CD8-positive, alpha-beta memory T cell (primary cell): ENCODE measurements around the gene FAM216A. TPM values are rescaled to one million over a fixed set of nuclear protein-coding genes. Genes with fewer than 3 reads are reported as not detected.

Experiments
- CTCF ChIA-PET: fragments of 350-600 bp; sonication (Branson Sonifier 250); formaldehyde crosslinking; loops from one replicate; lab custom pipeline; 2021; ENCODE audit warnings: antibody characterized with exemption; lab: Charles Lee
- POLR2A ChIA-PET: fragments of 350-600 bp; sonication (Branson Sonifier 250); formaldehyde crosslinking; loops from one replicate; lab custom pipeline; 2021; ENCODE audit warnings: antibody characterized with exemption; lab: Charles Lee
- DNase-seq, 5 donors: peaks; one replicate each; pipeline versions ENCODE4 v3.0.0 to v3.0.0-alpha.2; 2020 to 2022; ENCODE audit warnings: mixed read lengths in 1 of 5
- H3K27ac ChIP-seq: one replicate; pipeline ENCODE4 v1.7.0; 2013; ENCODE audit warnings: low read depth, mild to moderate bottlenecking, low read length, moderate library complexity
- H3K27me3 ChIP-seq: 2 replicates; pipeline ENCODE4 v1.7.0; 2013; ENCODE audit warnings: low read length, mild to moderate bottlenecking; ENCODE audit not compliant: insufficient read depth, poor library complexity, severe bottlenecking
- H3K36me3 ChIP-seq: 2 replicates; pipeline ENCODE4 v1.7.0; 2013; ENCODE audit warnings: mild to moderate bottlenecking, low read length, moderate library complexity; ENCODE audit not compliant: insufficient read depth
- H3K4me1 ChIP-seq: 2 replicates; pipeline ENCODE4 v1.7.0; 2013; ENCODE audit warnings: mild to moderate bottlenecking, low read length, moderate library complexity; ENCODE audit not compliant: insufficient read depth
- H3K4me3 ChIP-seq: 2 replicates; pipeline ENCODE4 v1.7.0; 2013; ENCODE audit warnings: mild to moderate bottlenecking, low read length
- H3K9me3 ChIP-seq: 2 replicates; pipeline ENCODE4 v1.7.0; 2013; ENCODE audit warnings: mild to moderate bottlenecking, low read length
- H3K27ac Mint-ChIP-seq, 8 donors: one replicate each; pipeline ENCODE4 v1.8.0; 2020 to 2021; ENCODE audit warnings: mixed read lengths in 8 of 8, mild to moderate bottlenecking in 6 of 8, inconsistent platforms in 3 of 8, moderate library complexity in 3 of 8
- H3K27me3 Mint-ChIP-seq, 2 donors: one replicate each; pipeline ENCODE4 v1.8.0; 2020 to 2021; ENCODE audit warnings: mixed read lengths in 2 of 2, mild to moderate bottlenecking in 1 of 2, moderate library complexity in 1 of 2
- H3K36me3 Mint-ChIP-seq, 3 donors: one replicate each; pipeline ENCODE4 v1.8.0; 2020 to 2021; ENCODE audit warnings: mixed read lengths in 3 of 3, inconsistent platforms in 1 of 3, mild to moderate bottlenecking in 1 of 3
- H3K4me1 Mint-ChIP-seq, 3 donors: one replicate each; pipeline ENCODE4 v1.8.0; 2020 to 2021; ENCODE audit warnings: mixed read lengths in 3 of 3, inconsistent platforms in 1 of 3, mild to moderate bottlenecking in 1 of 3
- H3K4me3 Mint-ChIP-seq, 7 donors: one replicate each; pipeline ENCODE4 v1.8.0; 2020 to 2021; ENCODE audit warnings: mixed read lengths in 7 of 7, mild to moderate bottlenecking in 6 of 7, moderate library complexity in 4 of 7, inconsistent platforms in 2 of 7
- H3K9me3 Mint-ChIP-seq, 5 donors: one replicate each; pipeline ENCODE4 v1.8.0; 2020 to 2022; ENCODE audit warnings: mixed read lengths in 5 of 5, mild to moderate bottlenecking in 3 of 5, moderate library complexity in 2 of 5, inconsistent platforms in 1 of 5
- polyA plus RNA-seq: library from polyadenylated mRNA; unstranded; fragments of 300-500 nt; fragmentation: Illumina TruSeq; gene quantifications from one replicate; pipeline ENCODE4 v1.2.3, GENCODE V29; 2021
- total RNA-seq, 2 experiments: library from RNA; stranded (reverse); gene quantifications; one replicate each; pipeline ENCODE4 v1.2.3, GENCODE V29; 2021

FAM216A gene
- total and polyA plus RNA-seq, 3 experiments from 2014 or later = 9.8 to 44.0 (median 43.2) TPM

DNA sequence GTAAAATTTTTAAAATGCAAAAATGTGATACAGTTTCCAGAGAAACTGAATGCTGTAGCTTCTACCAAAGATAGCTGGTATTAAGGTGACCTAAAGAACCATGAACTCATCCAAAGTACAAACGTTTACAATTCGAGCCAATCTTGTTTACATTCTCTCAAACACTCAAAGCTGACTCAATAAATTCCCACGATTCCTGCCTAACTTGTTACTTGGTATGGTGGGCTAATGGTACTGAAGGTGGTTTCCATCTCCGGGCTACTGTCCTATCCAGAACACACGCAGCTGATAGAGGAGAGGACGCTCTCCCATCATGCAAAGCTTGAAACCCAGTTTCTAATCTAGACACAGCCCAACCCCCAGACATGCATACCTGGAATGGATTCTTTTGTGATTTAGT lies 65.0 kb downstream of the FAM216A start:
- Mint-ChIP-seq H3K9me3 (no peaks in the 10 kb centered on the region), H3K27ac (peak overlapping the region in 1 of 8 donors; percentile 41), H3K4me1 (peaks cover 5 to 14% (median 6%) of the 10 kb centered on the region in 3 donors), H3K4me3 (no peak overlapping the region), H3K27me3 (no peaks in the 10 kb centered on the region), H3K36me3 (peaks cover 0 to 84% (median 22%) of the 10 kb centered on the region in 3 donors)
- peaks cover 27% of the 10 kb centered on the region for H3K36me3 ChIP-seq
- H3K27ac ChIP-seq = no peak overlapping the region
- H3K4me1 ChIP-seq = no peaks in the 10 kb centered on the region
- no peaks in the 10 kb centered on the region for H3K27me3 ChIP-seq
- no peak for DNase-seq
- POLR2A ChIA-PET = no interaction called here
- CTCF ChIA-PET = interaction anchor here (1.0 to 2.0 kb wide), 5 partner anchors 18 to 69 kb away, joined by 3 to 10 read pairs (median 3); no protein-coding TSS in a partner anchor
- no peaks in the 10 kb centered on the region for H3K9me3 ChIP-seq
- H3K4me3 ChIP-seq = no peak overlapping the region

DNA sequence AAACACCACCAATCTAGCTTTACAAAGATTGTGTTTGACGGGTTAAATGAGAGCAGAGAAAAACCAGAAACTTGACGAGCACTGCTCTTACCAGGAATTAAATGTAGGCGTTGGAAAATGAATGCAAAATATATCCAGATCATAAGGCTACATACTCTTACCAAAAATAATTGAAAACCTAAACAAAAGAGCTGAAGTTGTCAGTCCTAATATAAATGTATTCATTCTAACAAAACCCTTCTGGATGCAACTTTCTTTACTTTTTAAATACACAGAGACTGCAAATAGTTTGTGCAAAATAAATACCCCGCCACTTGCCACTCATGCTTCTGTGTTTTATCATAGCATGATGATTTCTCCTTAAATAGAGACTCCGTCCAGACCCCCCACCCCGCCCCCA lies 66.2 kb downstream of the FAM216A start:
- Mint-ChIP-seq H3K4me3 (no peak overlapping the region), H3K36me3 (peaks cover 0 to 89% (median 24%) of the 10 kb centered on the region in 3 donors), H3K4me1 (peaks cover 6 to 14% (median 9%) of the 10 kb centered on the region in 3 donors), H3K27ac (peak overlapping the region in 3 of 8 donors; percentile 22 to 32 (median 29)), H3K9me3 (no peaks in the 10 kb centered on the region), H3K27me3 (peaks cover 0 to 1% of the 10 kb centered on the region in 2 donors)
- H3K27ac ChIP-seq = no peak overlapping the region
- no peaks in the 10 kb centered on the region for H3K9me3 ChIP-seq
- H3K36me3 ChIP-seq = peaks cover 38% of the 10 kb centered on the region
- CTCF ChIA-PET = interaction anchor here (0.6 to 2.0 kb wide), 4 partner anchors 17 to 479 kb away, joined by 3 to 10 read pairs (median 4); no protein-coding TSS in a partner anchor
- H3K4me1 ChIP-seq = no peaks in the 10 kb centered on the region
- POLR2A ChIA-PET = interaction anchor here (1.0 kb wide), 1 partner anchor 9 kb away, joined by 3 read pairs; no protein-coding TSS in a partner anchor
- no peak overlapping the region for H3K4me3 ChIP-seq
- no peaks in the 10 kb centered on the region for H3K27me3 ChIP-seq
- DNase-seq = no peak

DNA sequence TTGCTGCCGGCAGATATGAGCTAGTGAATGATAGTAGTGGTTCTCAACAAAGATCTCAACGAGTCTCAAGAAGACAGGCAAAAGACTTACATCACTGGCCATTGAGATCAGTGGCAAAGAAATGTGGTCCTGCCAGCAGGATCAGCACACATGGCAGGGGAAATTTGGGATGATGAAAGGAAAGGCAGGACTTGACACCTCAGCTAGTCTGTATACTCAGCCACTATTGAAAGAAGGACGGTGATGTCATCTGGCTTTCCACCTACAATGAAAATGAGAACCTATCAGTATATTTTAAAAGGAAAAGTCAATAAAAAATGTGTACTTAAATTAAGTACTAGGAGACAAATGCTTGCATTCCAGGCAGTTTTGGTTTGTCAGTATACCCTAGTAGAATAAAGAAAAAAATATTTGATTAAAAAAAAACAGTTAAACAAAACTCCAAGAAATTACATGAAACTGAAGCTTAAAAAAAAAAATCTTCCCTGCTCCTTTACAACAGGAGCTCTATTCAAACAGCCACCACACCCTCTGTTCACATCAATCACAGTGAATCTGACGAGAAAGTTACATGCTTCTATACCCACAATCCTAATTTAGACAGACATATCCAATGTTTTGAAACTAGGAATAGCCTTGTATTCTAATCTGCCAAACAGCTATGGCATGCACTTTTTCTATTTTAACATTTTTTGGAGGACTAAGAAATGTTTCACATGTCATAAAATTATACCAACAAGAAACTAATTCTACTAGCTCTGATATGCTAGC lies 68.4 kb downstream of the FAM216A start:
- Mint-ChIP-seq H3K4me3 (no peak overlapping the region), H3K4me1 (peaks cover 6 to 9% (median 9%) of the 10 kb centered on the region in 3 donors), H3K27me3 (peaks cover 0 to 2% of the 10 kb centered on the region in 2 donors), H3K9me3 (no peaks in the 10 kb centered on the region), H3K36me3 (peaks cover 0 to 81% (median 20%) of the 10 kb centered on the region in 3 donors), H3K27ac (peak overlapping the region in 4 of 8 donors; percentile 3 to 71 (median 46))
- no peaks in the 10 kb centered on the region for H3K27me3 ChIP-seq
- H3K4me3 ChIP-seq = no peak overlapping the region
- CTCF ChIA-PET = no interaction called here
- no peaks in the 10 kb centered on the region for H3K9me3 ChIP-seq
- POLR2A ChIA-PET = interaction anchor here (0.5 to 0.6 kb wide), 3 partner anchors 56 to 99 kb away, joined by 3 to 5 read pairs (median 3); no protein-coding TSS in a partner anchor
- no peaks in the 10 kb centered on the region for H3K4me1 ChIP-seq
- peaks cover 39% of the 10 kb centered on the region for H3K36me3 ChIP-seq
- no peak overlapping the region for H3K27ac ChIP-seq
- DNase-seq = no peak

DNA sequence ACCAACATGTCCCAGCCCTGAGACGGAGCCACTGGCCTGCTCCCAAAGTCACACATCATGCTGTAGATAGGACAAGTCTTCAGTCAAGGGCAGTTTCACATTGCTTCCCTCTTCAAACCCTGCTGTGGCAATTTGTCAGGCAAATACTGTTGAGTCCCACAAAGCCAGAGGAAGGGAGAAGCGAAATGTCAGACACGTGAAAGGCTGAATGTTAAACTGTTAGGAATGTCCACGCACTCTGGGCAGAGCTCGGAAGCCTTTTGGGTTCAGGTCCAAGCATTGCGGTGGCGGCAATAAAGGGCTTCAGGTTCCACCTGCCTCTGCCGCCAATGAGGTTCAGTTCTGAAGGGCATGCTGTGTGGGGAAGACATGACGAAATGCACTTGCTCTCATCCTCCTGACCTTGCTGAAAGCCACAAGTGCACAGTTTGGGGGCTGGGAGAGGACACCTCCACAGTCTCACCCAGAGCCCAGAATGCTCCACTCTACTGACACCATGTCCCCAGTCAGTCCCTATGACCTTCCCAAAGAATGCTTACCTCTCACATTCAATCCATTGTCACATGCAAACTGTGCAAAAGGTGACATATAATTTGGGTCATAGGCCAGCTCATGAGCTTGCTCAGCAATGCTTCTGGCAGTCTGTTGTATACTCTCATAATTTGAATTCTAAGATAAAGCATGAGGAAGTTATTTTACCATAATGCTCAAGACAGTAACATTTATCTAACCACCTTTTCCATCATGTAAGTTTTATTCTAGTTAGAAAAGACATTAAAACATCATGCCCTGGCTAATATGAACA lies 69.2 kb downstream of the FAM216A start:
- Histone ChIP-seq H3K9me3 (no peaks in the 10 kb centered on the region), H3K27ac (no peak overlapping the region), H3K27me3 (no peaks in the 10 kb centered on the region), H3K4me1 (no peaks in the 10 kb centered on the region), H3K4me3 (no peak overlapping the region), H3K36me3 (peaks cover 39% of the 10 kb centered on the region)
- Mint-ChIP-seq H3K36me3 (peaks cover 0 to 80% (median 20%) of the 10 kb centered on the region in 3 donors), H3K9me3 (no peaks in the 10 kb centered on the region), H3K4me3 (no peak overlapping the region), H3K27me3 (peaks cover 0 to 2% of the 10 kb centered on the region in 2 donors), H3K4me1 (peaks cover 6 to 12% (median 9%) of the 10 kb centered on the region in 3 donors), H3K27ac (peak overlapping the region in 4 of 8 donors; percentile 11 to 71 (median 50))
- ChIA-PET POLR2A (interaction anchor here (0.5 kb wide), 1 partner anchor 57 kb away, joined by 3 read pairs; no protein-coding TSS in a partner anchor), CTCF (interaction anchor here (0.9 kb wide), 1 partner anchor 8 kb away, joined by 3 read pairs; no protein-coding TSS in a partner anchor)
- no peak for DNase-seq

DNA sequence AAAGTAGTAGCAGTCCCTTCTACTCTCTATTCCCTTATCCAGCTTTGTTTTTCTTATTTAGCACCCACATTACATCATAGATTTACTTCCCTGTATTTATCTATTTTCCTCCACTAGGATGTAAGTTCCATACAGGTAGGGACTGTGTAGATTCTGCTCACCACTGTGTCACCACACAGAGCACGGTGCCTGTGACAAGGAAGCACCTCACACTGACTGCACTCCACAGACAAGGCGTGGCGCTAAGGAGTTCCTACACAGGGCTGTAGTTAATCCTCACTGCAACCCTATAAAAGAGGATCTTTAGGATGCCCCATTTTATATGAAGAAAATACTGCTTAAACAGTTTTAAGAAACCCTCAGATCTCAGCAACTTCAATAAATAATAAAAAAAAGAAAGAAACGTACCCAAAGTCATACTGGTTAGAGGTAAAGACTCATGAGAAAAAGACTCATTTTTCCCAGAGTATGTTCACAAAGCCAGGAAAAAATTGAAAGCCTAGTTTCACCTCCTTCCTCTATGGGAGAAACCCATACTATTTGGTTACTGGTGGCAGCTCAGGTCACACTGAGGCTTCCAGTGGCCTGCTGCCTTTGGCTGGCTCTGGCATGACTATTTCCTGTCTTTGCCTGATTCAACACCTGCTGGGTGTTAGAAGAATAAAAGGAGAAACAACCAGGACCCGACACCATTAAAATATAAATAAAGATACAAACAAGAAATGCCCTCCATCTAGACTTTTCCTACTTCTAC lies 70.4 kb downstream of the FAM216A start:
- no peak for DNase-seq
- Mint-ChIP-seq H3K27me3 (peaks cover 0 to 2% of the 10 kb centered on the region in 2 donors), H3K4me1 (peaks cover 15 to 21% (median 15%) of the 10 kb centered on the region in 3 donors), H3K27ac (peak overlapping the region in 5 of 8 donors; percentile 24 to 83 (median 33)), H3K9me3 (no peaks in the 10 kb centered on the region), H3K36me3 (peaks cover 3 to 83% (median 21%) of the 10 kb centered on the region in 3 donors), H3K4me3 (no peak overlapping the region)
- H3K27ac ChIP-seq = no peak overlapping the region
- CTCF ChIA-PET = interaction anchor here (0.9 kb wide), 1 partner anchor 9 kb away, joined by 3 read pairs; no protein-coding TSS in a partner anchor
- H3K4me1 ChIP-seq = no peaks in the 10 kb centered on the region
- no peak overlapping the region for H3K4me3 ChIP-seq
- H3K36me3 ChIP-seq = peaks cover 39% of the 10 kb centered on the region
- no peaks in the 10 kb centered on the region for H3K9me3 ChIP-seq
- H3K27me3 ChIP-seq = no peaks in the 10 kb centered on the region
- POLR2A ChIA-PET = no interaction called here

Other genes with a start within 250 kb of the FAM216A start
- 100 to 1,000 TPM; 199 TPM for gene ATP2A2, start 187.6 kb upstream of the FAM216A start, total RNA-seq
- gene ATP2A2, start 187.6 kb upstream of the FAM216A start, polyA plus RNA-seq = 4.8 TPM
- 10 to 100 TPM; 66.7 to 67.1 TPM for gene ANAPC7, start 65.1 kb upstream of the FAM216A start, total RNA-seq
- gene ANAPC7, start 65.1 kb upstream of the FAM216A start, polyA plus RNA-seq = 26.9 TPM
- gene ARPC3, start 18.5 kb upstream of the FAM216A start, total RNA-seq = 100 to 1,000 TPM; 266 to 293 TPM
- gene ARPC3, start 18.5 kb upstream of the FAM216A start, polyA plus RNA-seq = 800 TPM
- gene GPN3, start 588 bp upstream of the FAM216A start, total RNA-seq = 10 to 100 TPM; 59.4 TPM
- gene GPN3, start 588 bp upstream of the FAM216A start, polyA plus RNA-seq = 33.9 TPM
- gene VPS29, start 33.3 kb downstream of the FAM216A start, total RNA-seq = 10 to 100 TPM; 86.4 to 88.3 TPM
- 150 TPM for gene VPS29, start 33.3 kb downstream of the FAM216A start, polyA plus RNA-seq
- gene RAD9B, start 33.5 kb downstream of the FAM216A start, total RNA-seq = 1 to 10 TPM in 1 of 2 experiments, under 1 TPM in 1; 0.74 to 1.9 TPM
- gene RAD9B, start 33.5 kb downstream of the FAM216A start, polyA plus RNA-seq = 0.52 TPM
- 10 to 100 TPM; 52.0 TPM for gene PPTC7, start 114.5 kb downstream of the FAM216A start, total RNA-seq
- 11.7 TPM for gene PPTC7, start 114.5 kb downstream of the FAM216A start, polyA plus RNA-seq
- gene TCTN1, start 145.3 kb downstream of the FAM216A start, total RNA-seq = 10 to 100 TPM in 1 of 2 experiments, 1 to 10 TPM in 1; 9.8 to 11.1 TPM
- 4.6 TPM for gene TCTN1, start 145.3 kb downstream of the FAM216A start, polyA plus RNA-seq
- gene HVCN1, start 220.3 kb downstream of the FAM216A start, total RNA-seq = 10 to 100 TPM; 18.5 to 20.2 TPM
- 17.6 TPM for gene HVCN1, start 220.3 kb downstream of the FAM216A start, polyA plus RNA-seq